Peyer's patch (tissue), 4 donors: Measurements from ENCODE around the gene TNN. TPM values are rescaled to one million over a fixed set of nuclear protein-coding genes. Genes with fewer than 3 reads are reported as not detected.

ENCODE experiments used
- DNase-seq, 3 donors: peaks; one replicate each; pipeline ENCODE4 v3.0.0-alpha.2; 2017 to 2019
- H3K27ac ChIP-seq, 4 donors: fragments of 200-600 bp; sonication (generic); one replicate each; pipeline ENCODE4 v1.5.1; 2016 to 2019
- H3K27me3 ChIP-seq, 2 donors: fragments of 200-600 bp; sonication (generic); one replicate each; pipeline ENCODE4 v1.5.1; 2019
- H3K36me3 ChIP-seq, 3 donors: fragments of 200-600 bp; sonication (generic); one replicate each; pipeline ENCODE4 v1.5.1; 2016 to 2019
- H3K4me1 ChIP-seq, 4 donors: fragments of 200-600 bp; sonication (generic); one replicate each; pipeline ENCODE4 v1.5.1; 2016 to 2019
- H3K4me3 ChIP-seq, 4 donors: fragments of 200-600 bp; sonication (generic); 1 replicate in 3 of 4; 2 replicates in 1 of 4; pipeline ENCODE4 v1.5.1; 2016 to 2019; ENCODE audit warnings: mild to moderate bottlenecking in 1 of 4
- H3K9me3 ChIP-seq, 4 donors: fragments of 200-600 bp; sonication (generic); one replicate each; pipeline ENCODE4 v1.5.1; 2016 to 2019; ENCODE audit warnings: mild to moderate bottlenecking in 1 of 4
- POLR2A ChIP-seq, 2 donors: fragments of 450-650 bp; IDR thresholded peaks; one replicate each; pipeline ENCODE4 v1.5.1; 2017; ENCODE audit warnings: antibody characterized with exemption in 2 of 2, mild to moderate bottlenecking in 2 of 2, moderate library complexity in 2 of 2
- total RNA-seq, 4 donors: library from RNA; depleted of rRNA; stranded (reverse); fragments of >200 nt; gene quantifications; one replicate each; pipeline ENCODE4 v1.1.0, GENCODE V29; 2016
- TF ChIP-seq, protein P1 (sequence below), 6 experiments: fragments of 450-650 bp in 4 of 6; fragments of 200-600 bp in 2 of 6; sonication (generic) in 1 of 6; IDR thresholded peaks; one replicate each; pipeline ENCODE4 v1.5.1; 2017 to 2019; ENCODE audit warnings: antibody characterized with exemption in 6 of 6, mild to moderate bottlenecking in 3 of 6, moderate library complexity in 1 of 6

Gene TNN
- total RNA-seq, 4 donors from 2014 or later, result 0.35 to 0.83 TPM; not detected in 2

DNA sequence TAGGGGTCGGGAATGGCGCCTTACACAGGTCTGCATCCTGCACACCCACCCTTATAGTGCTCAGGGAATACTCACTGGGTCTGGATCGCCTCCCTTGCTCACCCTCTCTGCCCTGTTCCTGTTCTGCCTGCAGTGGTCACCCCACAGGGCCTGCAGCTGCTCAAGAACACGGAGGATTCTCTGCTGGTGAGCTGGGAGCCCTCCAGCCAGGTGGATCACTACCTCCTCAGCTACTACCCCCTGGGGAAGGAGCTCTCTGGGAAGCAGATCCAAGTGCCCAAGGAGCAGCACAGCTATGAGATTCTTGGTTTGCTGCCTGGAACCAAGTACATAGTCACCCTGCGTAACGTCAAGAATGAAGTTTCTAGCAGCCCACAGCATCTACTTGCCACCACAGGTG is 12.4 kb downstream of the TNN start:
- TF ChIP-seq, protein P1, sequence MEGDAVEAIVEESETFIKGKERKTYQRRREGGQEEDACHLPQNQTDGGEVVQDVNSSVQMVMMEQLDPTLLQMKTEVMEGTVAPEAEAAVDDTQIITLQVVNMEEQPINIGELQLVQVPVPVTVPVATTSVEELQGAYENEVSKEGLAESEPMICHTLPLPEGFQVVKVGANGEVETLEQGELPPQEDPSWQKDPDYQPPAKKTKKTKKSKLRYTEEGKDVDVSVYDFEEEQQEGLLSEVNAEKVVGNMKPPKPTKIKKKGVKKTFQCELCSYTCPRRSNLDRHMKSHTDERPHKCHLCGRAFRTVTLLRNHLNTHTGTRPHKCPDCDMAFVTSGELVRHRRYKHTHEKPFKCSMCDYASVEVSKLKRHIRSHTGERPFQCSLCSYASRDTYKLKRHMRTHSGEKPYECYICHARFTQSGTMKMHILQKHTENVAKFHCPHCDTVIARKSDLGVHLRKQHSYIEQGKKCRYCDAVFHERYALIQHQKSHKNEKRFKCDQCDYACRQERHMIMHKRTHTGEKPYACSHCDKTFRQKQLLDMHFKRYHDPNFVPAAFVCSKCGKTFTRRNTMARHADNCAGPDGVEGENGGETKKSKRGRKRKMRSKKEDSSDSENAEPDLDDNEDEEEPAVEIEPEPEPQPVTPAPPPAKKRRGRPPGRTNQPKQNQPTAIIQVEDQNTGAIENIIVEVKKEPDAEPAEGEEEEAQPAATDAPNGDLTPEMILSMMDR (IDR thresholded peaks at IDR 0.05), result no peak
- no peak for TF ChIP-seq POLR2A (IDR thresholded peaks at IDR 0.05)
- Histone ChIP-seq H3K4me1 (no peaks in the 10 kb centered on the region), H3K27ac (no peak overlapping the region), H3K27me3 (no peaks in the 10 kb centered on the region), H3K9me3 (no peaks in the 10 kb centered on the region), H3K4me3 (no peak overlapping the region), H3K36me3 (no peaks in the 10 kb centered on the region)
- DNase-seq, result no peak

GRCh38 chr1:175081983-175082382 is 14.3 kb downstream of the TNN start:
- Histone ChIP-seq H3K27me3 (no peaks in the 10 kb centered on the region), H3K36me3 (no peaks in the 10 kb centered on the region), H3K4me3 (no peak overlapping the region), H3K4me1 (no peaks in the 10 kb centered on the region), H3K27ac (no peak overlapping the region), H3K9me3 (no peaks in the 10 kb centered on the region)
- no peak for DNase-seq
- no peak for TF ChIP-seq POLR2A (IDR thresholded peaks at IDR 0.05)

- Histone ChIP-seq H3K36me3 (no peaks in the 10 kb centered on the region), H3K9me3 (no peaks in the 10 kb centered on the region), H3K27ac (no peak overlapping the region), H3K27me3 (no peaks in the 10 kb centered on the region), H3K4me3 (no peak overlapping the region), H3K4me1 (no peaks in the 10 kb centered on the region)
- TF ChIP-seq POLR2A (IDR thresholded peaks at IDR 0.05), result no peak
- TF ChIP-seq, protein P1 (IDR thresholded peaks at IDR 0.05), result no peak
- no peak for DNase-seq
Measured at GRCh38 chr1:175088525-175088951, 20.9 kb downstream of the TNN start.

DNA sequence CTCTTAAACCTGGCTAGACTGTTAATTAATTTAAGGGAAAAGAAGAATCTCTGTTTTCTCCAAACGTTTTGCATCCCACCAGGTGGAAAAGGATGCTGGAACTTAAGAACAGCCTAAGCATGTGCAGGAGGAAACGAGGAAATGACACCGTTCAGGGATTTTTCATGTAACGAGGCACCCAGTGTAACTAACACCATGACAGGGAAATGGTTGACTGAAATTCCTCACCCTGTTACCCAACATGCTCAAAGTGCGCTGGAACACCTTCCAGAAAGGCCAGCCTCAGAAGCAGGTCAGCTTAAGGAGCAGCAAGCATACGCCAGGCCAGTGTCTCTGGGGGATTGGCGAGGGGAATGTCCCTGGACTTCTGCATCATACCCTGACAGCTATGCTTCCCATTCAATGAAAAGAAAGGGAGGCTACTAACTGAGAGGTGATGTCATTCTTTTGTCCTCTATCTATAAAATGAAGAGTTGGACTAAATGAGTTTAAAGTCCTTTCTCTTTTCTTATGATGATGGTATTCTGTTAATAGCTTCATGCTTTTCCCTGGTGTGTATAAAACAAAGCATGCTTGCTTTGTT is 21.6 kb downstream of the TNN start:
- Histone ChIP-seq H3K4me3 (no peak overlapping the region), H3K27ac (no peak overlapping the region), H3K36me3 (no peaks in the 10 kb centered on the region), H3K4me1 (no peaks in the 10 kb centered on the region), H3K9me3 (no peaks in the 10 kb centered on the region), H3K27me3 (no peaks in the 10 kb centered on the region)
- no peak for TF ChIP-seq POLR2A (IDR thresholded peaks at IDR 0.05)
- TF ChIP-seq, protein P1 (IDR thresholded peaks at IDR 0.05), result no peak
- no peak for DNase-seq

DNA sequence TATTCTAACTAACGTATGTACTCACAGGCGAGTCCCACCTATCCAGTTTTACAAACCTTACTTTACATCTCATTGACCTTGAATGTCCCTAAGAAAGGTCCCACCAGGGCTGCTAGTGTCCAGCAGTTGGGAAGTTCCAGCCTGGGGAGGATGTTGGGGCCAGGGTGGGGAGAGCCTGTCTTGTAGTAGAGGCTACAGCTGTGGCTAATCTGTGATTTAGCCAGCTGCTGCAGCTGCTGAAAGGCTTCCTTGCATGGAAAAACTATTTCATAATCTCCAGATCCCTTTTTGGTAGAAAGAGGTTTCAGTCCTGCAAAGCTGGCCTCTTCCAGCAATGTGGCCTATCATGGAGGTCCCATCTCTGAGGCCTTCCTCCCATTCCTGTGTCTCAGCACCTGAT is 23.1 kb downstream of the TNN start:
- no peaks in the 10 kb centered on the region for H3K27me3 ChIP-seq
- H3K4me3 ChIP-seq, result no peak overlapping the region
- H3K27ac ChIP-seq, result no peak overlapping the region
- no peaks in the 10 kb centered on the region for H3K4me1 ChIP-seq
- no peak for DNase-seq
- TF ChIP-seq POLR2A (IDR thresholded peaks at IDR 0.05), result no peak
- TF ChIP-seq, protein P1 (IDR thresholded peaks at IDR 0.05), result no peak
- no peaks in the 10 kb centered on the region for H3K36me3 ChIP-seq
- no peaks in the 10 kb centered on the region for H3K9me3 ChIP-seq

DNA sequence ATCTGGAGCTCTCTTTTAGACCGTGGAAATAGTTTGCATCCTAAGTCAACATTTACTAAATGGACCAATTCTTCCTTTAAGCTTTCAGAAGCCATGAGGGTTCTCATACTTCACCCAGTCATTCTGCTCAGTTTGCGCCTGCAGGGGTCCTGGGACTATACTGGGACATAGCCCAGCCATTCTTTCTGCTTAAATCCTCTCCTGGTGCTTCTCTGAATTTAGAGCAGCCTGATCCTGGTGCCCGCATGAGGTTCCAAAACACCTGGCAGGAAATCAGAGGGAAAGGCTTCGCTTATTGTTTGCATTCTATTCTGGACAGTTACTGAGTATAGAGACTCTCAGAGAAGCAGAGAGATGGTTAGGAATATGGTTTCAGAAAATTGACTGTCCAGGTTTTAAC is 27.0 kb downstream of the TNN start:
- Histone ChIP-seq H3K27ac (no peak overlapping the region), H3K4me1 (no peaks in the 10 kb centered on the region), H3K4me3 (no peak overlapping the region), H3K36me3 (no peaks in the 10 kb centered on the region), H3K27me3 (no peaks in the 10 kb centered on the region), H3K9me3 (no peaks in the 10 kb centered on the region)
- DNase-seq, result no peak
- TF ChIP-seq, protein P1 (IDR thresholded peaks at IDR 0.05), result no peak
- TF ChIP-seq POLR2A (IDR thresholded peaks at IDR 0.05), result no peak
